Mesothelial cell of epicardium (in vitro differentiated cells): ENCODE measurements around the gene MRFAP1. TPM values are rescaled to one million over a fixed set of nuclear protein-coding genes. Genes with fewer than 3 reads are reported as not detected.

Experiments used
- DNase-seq, 2 experiments: peaks; one replicate each; pipeline ENCODE4 v3.0.0; 2021; ENCODE audit warnings: low spot score in 2 of 2; ENCODE audit not compliant: unreplicated experiment in 2 of 2
- H3K27ac Mint-ChIP-seq: 2 replicates; pipeline ENCODE4 v1.8.0; 2021; ENCODE audit warnings: mixed read lengths
- H3K27me3 Mint-ChIP-seq: 2 replicates; pipeline ENCODE4 v1.8.0; 2021; ENCODE audit warnings: low read depth, mixed read lengths
- H3K36me3 Mint-ChIP-seq: 2 replicates; pipeline ENCODE4 v1.8.0; 2021; ENCODE audit warnings: mixed read lengths
- H3K4me1 Mint-ChIP-seq: 2 replicates; pipeline ENCODE4 v1.8.0; 2021; ENCODE audit warnings: mixed read lengths
- H3K4me3 Mint-ChIP-seq: 2 replicates; pipeline ENCODE4 v1.8.0; 2021; ENCODE audit warnings: mild to moderate bottlenecking, moderate library complexity, mixed read lengths
- H3K9me3 Mint-ChIP-seq: 2 replicates; pipeline ENCODE4 v1.8.0; 2021; ENCODE audit warnings: mixed read lengths
- CTCF ChIP-seq: fragments of 200-600 bp; sonication (generic); IDR thresholded peaks from one replicate; pipeline ENCODE4 v1.5.0; 2021; ENCODE audit warnings: antibody characterized with exemption; ENCODE audit not compliant: unreplicated experiment
- total RNA-seq: library from RNA; stranded (reverse); gene quantifications from 3 replicates; pipeline ENCODE4 v1.2.1, GENCODE V29; 2021

MRFAP1 gene
- total RNA-seq, 1 donor from 2014 or later, result 242 TPM

- TF ChIP-seq CTCF, result no peak
- Mint-ChIP-seq H3K36me3 (peaks cover 43% of the 10 kb centered on the region), H3K27me3 (no peaks in the 10 kb centered on the region), H3K4me1 (no peaks in the 10 kb centered on the region), H3K4me3 (no peak overlapping the region), H3K27ac (no peak overlapping the region), H3K9me3 (peaks cover 9% of the 10 kb centered on the region)
- no peak for DNase-seq
These were observed 38.7 kb upstream of the MRFAP1 start for GRCh38 chr4:6601661-6602250.

- H3K36me3 Mint-ChIP-seq, result peaks cover 48% of the 10 kb centered on the region
- no peak for TF ChIP-seq CTCF
- no peaks in the 10 kb centered on the region for H3K4me1 Mint-ChIP-seq
- no peaks in the 10 kb centered on the region for H3K27me3 Mint-ChIP-seq
- H3K4me3 Mint-ChIP-seq, result no peak overlapping the region
- H3K9me3 Mint-ChIP-seq, result peaks cover 9% of the 10 kb centered on the region
- H3K27ac Mint-ChIP-seq, result no peak overlapping the region
- DNase-seq, result no peak
These were observed 38.2 kb upstream of the MRFAP1 start for GRCh38 chr4:6602289-6602688.

GRCh38 chr4:6603128-6603527 lies 37.4 kb upstream of the MRFAP1 start:
- no peak overlapping the region for H3K27ac Mint-ChIP-seq
- H3K4me3 Mint-ChIP-seq, result no peak overlapping the region
- no peak for TF ChIP-seq CTCF
- DNase-seq, result no peak
- peaks cover 56% of the 10 kb centered on the region for H3K36me3 Mint-ChIP-seq
- no peaks in the 10 kb centered on the region for H3K4me1 Mint-ChIP-seq
- peaks cover 14% of the 10 kb centered on the region for H3K9me3 Mint-ChIP-seq
- no peaks in the 10 kb centered on the region for H3K27me3 Mint-ChIP-seq

- Mint-ChIP-seq H3K27ac (no peak overlapping the region), H3K4me1 (no peaks in the 10 kb centered on the region), H3K9me3 (peaks cover 14% of the 10 kb centered on the region), H3K36me3 (peaks cover 61% of the 10 kb centered on the region), H3K4me3 (no peak overlapping the region), H3K27me3 (no peaks in the 10 kb centered on the region)
- DNase-seq, result no peak
- TF ChIP-seq CTCF, result no peak
These were observed 35.4 kb upstream of the MRFAP1 start for GRCh38 chr4:6605114-6605513.

GRCh38 chr4:6605605-6606004 lies 34.9 kb upstream of the MRFAP1 start:
- no peak overlapping the region for H3K27ac Mint-ChIP-seq
- no peak for DNase-seq
- H3K4me1 Mint-ChIP-seq, result no peaks in the 10 kb centered on the region
- peaks cover 14% of the 10 kb centered on the region for H3K9me3 Mint-ChIP-seq
- no peak overlapping the region for H3K4me3 Mint-ChIP-seq
- no peaks in the 10 kb centered on the region for H3K27me3 Mint-ChIP-seq
- no peak for TF ChIP-seq CTCF
- peaks cover 61% of the 10 kb centered on the region for H3K36me3 Mint-ChIP-seq
